Endothelial cell of umbilical vein (primary cell): ENCODE data around the gene ENOX2. TPM values are rescaled to one million over a fixed set of nuclear protein-coding genes. Genes with fewer than 3 reads are reported as not detected.

Experiments
- BruUV-seq: library from RNA; stranded (reverse); fragments of 400-500 nt; replicated peaks from 2 replicates; lab custom pipeline; 2021; lab: Mats Ljungman, UMichigan
- CTCF ChIA-PET: fragments of 300-600, 350-600 bp; sonication (Branson Sonifier 250); formaldehyde crosslinking; loops from one replicate; lab custom pipeline; 2021; ENCODE audit warnings: antibody characterized with exemption, inconsistent platforms; lab: Charles Lee
- POLR2A ChIA-PET: fragments of 300-600, 350-600 bp; sonication (Branson Sonifier 250); formaldehyde crosslinking; loops from one replicate; lab custom pipeline; 2021; ENCODE audit warnings: antibody characterized with exemption, inconsistent platforms; lab: Charles Lee
- DNase-seq: peaks from one replicate; pipeline ENCODE4 v3.0.0-alpha.2; 2011; ENCODE audit warnings: low read depth, low spot score
- FAIRE-seq: peaks from 2 replicates; lab custom pipeline; 2011; peaks lifted over from hg19 to GRCh38; lab: Jason Lieb, UNC
- H2AFZ ChIP-seq: 2 replicates; pipeline ENCODE4 v1.6.0; 2012; ENCODE audit warnings: low read depth, low read length, control low read depth, inconsistent platforms
- H3K27ac ChIP-seq: 2 replicates; pipeline ENCODE4 v1.5.1; 2011; ENCODE audit warnings: low read depth, mild to moderate bottlenecking, control low read depth, low read length, moderate library complexity; ENCODE audit not compliant: insufficient read depth
- H3K27me3 ChIP-seq, 2 experiments: 2 replicates each; pipeline versions ENCODE4 v1.6.0 to v1.6.1; 2011; ENCODE audit warnings: low read length in 2 of 2, mixed read lengths in 1 of 2; ENCODE audit not compliant: control insufficient read depth in 2 of 2, insufficient read depth in 2 of 2
- H3K36me3 ChIP-seq, 2 experiments: 2 replicates in 1 of 2; 3 replicates in 1 of 2; pipeline ENCODE4 v1.5.1; 2011; ENCODE audit warnings: low read length in 2 of 2, mild to moderate bottlenecking in 1 of 2, moderate library complexity in 1 of 2; ENCODE audit not compliant: control insufficient read depth in 2 of 2, insufficient read depth in 2 of 2; ENCODE audit errors: extremely low read depth in 1 of 2
- H3K4me1 ChIP-seq: 3 replicates; pipeline ENCODE4 v1.5.1; 2011; ENCODE audit warnings: mild to moderate bottlenecking, low read length; ENCODE audit not compliant: control insufficient read depth, insufficient read depth; ENCODE audit errors: extremely low read depth
- H3K4me2 ChIP-seq: 2 replicates; pipeline ENCODE4 v1.6.1; 2011; ENCODE audit warnings: low read length, control low read depth, mixed read lengths; ENCODE audit not compliant: insufficient read depth
- H3K4me3 ChIP-seq, 3 experiments: fragments of 200-600 bp in 1 of 3; sonication (generic), shearing (Covaris generic) in 1 of 3; replicated peaks in 1 of 3; 2 replicates each; pipeline ENCODE4 v1.5.1; 2011 to 2016; ENCODE audit warnings: control low read depth in 3 of 3, low read length in 3 of 3, mild to moderate bottlenecking in 2 of 3, inconsistent platforms in 1 of 3, low read depth in 1 of 3, moderate library complexity in 1 of 3; ENCODE audit not compliant: insufficient read depth in 1 of 3
- H3K79me2 ChIP-seq: 2 replicates; pipeline ENCODE4 v1.6.0; 2012; ENCODE audit warnings: low read length, inconsistent platforms; ENCODE audit not compliant: control insufficient read depth, insufficient read depth
- H3K9ac ChIP-seq: replicated peaks from 2 replicates; pipeline ENCODE3; 2011; ENCODE audit warnings: low read length, control low read depth; ENCODE audit not compliant: insufficient read depth; ENCODE audit errors: extremely low read depth
- H3K9me1 ChIP-seq: replicated peaks from 3 replicates; pipeline ENCODE4 v1.6.0; 2011; ENCODE audit warnings: mild to moderate bottlenecking, low read length; ENCODE audit not compliant: control insufficient read depth, insufficient read depth; ENCODE audit errors: extremely low read depth
- H3K9me3 ChIP-seq: replicated peaks from 2 replicates; pipeline ENCODE4 v1.5.1; 2012; ENCODE audit warnings: low read length, inconsistent platforms; ENCODE audit not compliant: control insufficient read depth, insufficient read depth
- H4K20me1 ChIP-seq: replicated peaks from 2 replicates; pipeline ENCODE3; 2011; ENCODE audit warnings: mild to moderate bottlenecking, low read length; ENCODE audit not compliant: control insufficient read depth, insufficient read depth; ENCODE audit errors: extremely low read depth
- EZH2 ChIP-seq: IDR thresholded peaks from 2 replicates; pipeline ENCODE4 v1.6.1; 2012; ENCODE audit warnings: borderline replicate concordance, low read depth, mild to moderate bottlenecking, moderate library complexity, low read length, inconsistent platforms; ENCODE audit not compliant: severe bottlenecking
- FOS ChIP-seq: IDR thresholded peaks from 2 replicates; pipeline ENCODE4 v1.6.1; 2011; ENCODE audit warnings: mild to moderate bottlenecking, low read length, moderate library complexity, borderline replicate concordance; ENCODE audit not compliant: insufficient read depth
- GATA2 ChIP-seq: IDR thresholded peaks from 2 replicates; pipeline ENCODE4 v1.7.0; 2011; ENCODE audit warnings: low read depth, mild to moderate bottlenecking, moderate library complexity, mixed read lengths, low read length; ENCODE audit not compliant: insufficient read length, insufficient read depth
- JUN ChIP-seq: IDR thresholded peaks from 2 replicates; pipeline ENCODE4 v1.6.1; 2011; ENCODE audit warnings: borderline replicate concordance, low read depth; ENCODE audit not compliant: insufficient read length, insufficient read depth
- MAX ChIP-seq: IDR thresholded peaks from 2 replicates; pipeline ENCODE4 v1.6.1; 2011; ENCODE audit not compliant: insufficient read depth, insufficient read length
- MYC ChIP-seq: IDR thresholded peaks from one replicate; pipeline ENCODE4 v1.6.1; 2011; ENCODE audit warnings: mild to moderate bottlenecking, low read depth, low read length
- POLR2A ChIP-seq: IDR thresholded peaks from 2 replicates; pipeline ENCODE4 v1.6.1; 2012; ENCODE audit warnings: low read depth, mild to moderate bottlenecking, control low read depth, low read length
- POLR2AphosphoS5 ChIP-seq: IDR thresholded peaks from 2 replicates; pipeline ENCODE4 v1.6.1; 2012; ENCODE audit warnings: low read depth, mild to moderate bottlenecking, control low read depth, low read length, moderate library complexity; ENCODE audit not compliant: insufficient read depth
- dilution Hi-C: fragments of 300-500 bp; cut with MboI; formaldehyde crosslinking; loops from one replicate; pipeline ENCODE4 v1.15.0; 2019; ENCODE audit warnings: low sequenced_read_pairs; ENCODE audit not compliant: extremely low pct_ligation_motif_present
- intact Hi-C: fragments of 100-400 bp; cut with micrococcal nuclease; formaldehyde crosslinking; loops from one replicate; pipeline ENCODE4 v1.10.0; 2022
- polyA plus RNA-seq, 4 experiments: library from polyadenylated mRNA; depleted of rRNA in 3 of 4; stranded (reverse) in 3 of 4; unstranded in 1 of 4; fragments of >200 nt; gene quantifications; 2 replicates each; pipeline versions ENCODE4 v1.2.1 to v1.2.3, GENCODE V29; 2011 to 2012; ENCODE audit warnings: missing spikeins in 1 of 4
- total RNA-seq: library from RNA; stranded (reverse); gene quantifications from 2 replicates; pipeline ENCODE4 v1.2.3, GENCODE V29; 2021
- TF ChIP-seq, protein P1 (sequence below), 2 donors: IDR thresholded peaks; 1 replicate in 1 of 2; 2 replicates in 1 of 2; pipeline ENCODE4 v1.5.1; 2011; ENCODE audit warnings: low read length in 2 of 2, mild to moderate bottlenecking in 2 of 2, moderate library complexity in 2 of 2, control low read depth in 1 of 2, inconsistent platforms in 1 of 2, low read depth in 1 of 2; ENCODE audit not compliant: insufficient read depth in 1 of 2; ENCODE audit errors: extremely low read depth in 1 of 2

The ENOX2 gene
- total and polyA plus RNA-seq, 2 donors (not counting 3 experiments of a cell fraction or from before 2014, with no cell fraction given): 5.5 to 13.1 TPM

DNA sequence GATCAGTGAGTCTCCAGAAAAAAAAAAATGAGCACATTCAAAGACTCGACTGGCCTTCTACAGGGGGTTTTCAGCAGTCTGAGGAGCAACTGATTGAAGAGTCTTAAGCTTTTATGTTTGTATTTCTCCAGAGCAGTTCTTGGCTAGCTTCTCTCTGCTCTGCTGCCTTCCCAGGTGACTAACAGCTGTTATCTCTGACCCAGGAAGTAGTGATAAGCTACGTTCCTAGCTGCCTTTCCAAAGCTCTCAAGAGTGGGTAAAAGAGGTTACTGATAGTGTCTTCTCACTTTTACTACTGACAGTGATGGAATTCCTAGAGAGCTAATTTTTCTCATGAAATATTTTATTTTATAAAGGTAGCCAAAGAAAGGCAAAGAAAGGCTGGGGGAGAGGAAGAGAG, 66.6 kb downstream of the ENOX2 start:
- H3K4me2 ChIP-seq: no peak overlapping the region
- no peaks in the 10 kb centered on the region for H3K79me2 ChIP-seq
- dilution Hi-C loops (no loop called here), intact Hi-C loops (no loop called here)
- TF ChIP-seq MAX (no peak), MYC (no peak), GATA2 (no peak), EZH2 (no peak), POLR2A (no peak), FOS (no peak), JUN (no peak), POLR2AphosphoS5 (no peak)
- TF ChIP-seq, protein P1, sequence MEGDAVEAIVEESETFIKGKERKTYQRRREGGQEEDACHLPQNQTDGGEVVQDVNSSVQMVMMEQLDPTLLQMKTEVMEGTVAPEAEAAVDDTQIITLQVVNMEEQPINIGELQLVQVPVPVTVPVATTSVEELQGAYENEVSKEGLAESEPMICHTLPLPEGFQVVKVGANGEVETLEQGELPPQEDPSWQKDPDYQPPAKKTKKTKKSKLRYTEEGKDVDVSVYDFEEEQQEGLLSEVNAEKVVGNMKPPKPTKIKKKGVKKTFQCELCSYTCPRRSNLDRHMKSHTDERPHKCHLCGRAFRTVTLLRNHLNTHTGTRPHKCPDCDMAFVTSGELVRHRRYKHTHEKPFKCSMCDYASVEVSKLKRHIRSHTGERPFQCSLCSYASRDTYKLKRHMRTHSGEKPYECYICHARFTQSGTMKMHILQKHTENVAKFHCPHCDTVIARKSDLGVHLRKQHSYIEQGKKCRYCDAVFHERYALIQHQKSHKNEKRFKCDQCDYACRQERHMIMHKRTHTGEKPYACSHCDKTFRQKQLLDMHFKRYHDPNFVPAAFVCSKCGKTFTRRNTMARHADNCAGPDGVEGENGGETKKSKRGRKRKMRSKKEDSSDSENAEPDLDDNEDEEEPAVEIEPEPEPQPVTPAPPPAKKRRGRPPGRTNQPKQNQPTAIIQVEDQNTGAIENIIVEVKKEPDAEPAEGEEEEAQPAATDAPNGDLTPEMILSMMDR (IDR thresholded peaks at IDR 0.05; ENCODE audit: extremely low read depth in 1 of 2, insufficient read depth in 1 of 2, low read depth in 1 of 2, low read length in 2 of 2): no peak
- no peaks in the 10 kb centered on the region for H4K20me1 ChIP-seq
- peaks cover 4% of the 10 kb centered on the region for H3K4me1 ChIP-seq
- ChIA-PET POLR2A (no interaction called here), CTCF (no interaction called here)
- no peaks in the 10 kb centered on the region for H3K36me3 ChIP-seq
- FAIRE-seq (no peak), DNase-seq (no peak)
- no TSS peak for BruUV-seq
- H3K4me3 ChIP-seq: no peak overlapping the region
- no peak overlapping the region for H3K27ac ChIP-seq
- no peaks in the 10 kb centered on the region for H3K27me3 ChIP-seq
- no peak overlapping the region for H2AFZ ChIP-seq
- no peaks in the 10 kb centered on the region for H3K9me3 ChIP-seq
- no peak overlapping the region for H3K9ac ChIP-seq
- no peaks in the 10 kb centered on the region for H3K9me1 ChIP-seq
